SH-SY5Y (cell line): ENCODE results near the gene FLYWCH1.

Source experiments
- GATA2 ChIP-seq: IDR thresholded peaks from 2 replicates; pipeline ENCODE4 v1.6.1; 2011; ENCODE audit warnings: mild to moderate bottlenecking, low read depth, low read length
- GATA3 ChIP-seq: IDR thresholded peaks from 2 replicates; pipeline ENCODE4 v1.6.1; 2011; ENCODE audit warnings: low read depth, mild to moderate bottlenecking, low read length, moderate library complexity

GRCh38 chr16:2866431-2866830 is 45.3 kb upstream of the FLYWCH1 start:
- TF ChIP-seq GATA2 (no peak), GATA3 (no peak)
